HepG2 (cell line): Measurements from ENCODE around the gene BDH2. TPM values are rescaled to one million over a fixed set of nuclear protein-coding genes. Genes with fewer than 3 reads are reported as not detected.

ENCODE experiments used
- CBX2 ChIP-seq, 2 experiments: fragments of 200-600 bp in 1 of 2; sonication (generic); formaldehyde crosslinking in 1 of 2; IDR thresholded peaks; 2 replicates each; pipeline versions ENCODE4 v1.7.0 to v1.8.1; 2018 to 2022; ENCODE audit warnings: low read depth in 2 of 2, low read length in 1 of 2, mild to moderate bottlenecking in 1 of 2, missing genetic modification reagents in 1 of 2
- CEBPB ChIP-seq: IDR thresholded peaks from 2 replicates; pipeline ENCODE4 v1.6.1; 2011; ENCODE audit warnings: low read depth, low read length, improper control_type of control experiment, borderline replicate concordance
- FIP1L1 ChIP-seq: fragments of 200-400 bp; formaldehyde crosslinking; IDR thresholded peaks from 2 replicates; pipeline ENCODE4 v1.6.1; 2018; ENCODE audit warnings: low read depth, mild to moderate bottlenecking, low read length, moderate library complexity, borderline replicate concordance; ENCODE audit not compliant: insufficient read depth
- FOXA3 ChIP-seq: IDR thresholded peaks from 2 replicates; pipeline ENCODE4 v1.6.1; 2016; ENCODE audit warnings: missing genetic modification reagents, missing compliant biosample characterization
- HIVEP1 ChIP-seq: sonication (generic); formaldehyde crosslinking; IDR thresholded peaks from 2 replicates; pipeline ENCODE4 v1.4.0; 2020; ENCODE audit warnings: mild to moderate bottlenecking, missing genetic modification reagents
- NFKB2 ChIP-seq: sonication (generic); formaldehyde crosslinking; IDR thresholded peaks from 2 replicates; pipeline ENCODE4 v1.4.0; 2020; ENCODE audit warnings: missing genetic modification reagents, borderline replicate concordance
- PHF8 ChIP-seq: sonication (generic); formaldehyde crosslinking; IDR thresholded peaks from 2 replicates; pipeline ENCODE4 v1.5.0; 2020; ENCODE audit warnings: missing genetic modification reagents
- PRPF4 ChIP-seq: fragments of 200-400 bp; formaldehyde crosslinking; IDR thresholded peaks from 2 replicates; pipeline ENCODE4 v1.6.1; 2016; ENCODE audit warnings: low read length, low read depth; ENCODE audit not compliant: poor library complexity, severe bottlenecking
- REL ChIP-seq: sonication (generic); formaldehyde crosslinking; conservative IDR thresholded peaks from 2 replicates; pipeline ENCODE4 v1.8.0; 2022; ENCODE audit warnings: mild to moderate bottlenecking, missing genetic modification reagents, moderate library complexity
- SRF ChIP-seq: IDR thresholded peaks from 2 replicates; pipeline ENCODE4 v1.6.1; 2011; ENCODE audit warnings: mild to moderate bottlenecking, low read depth, low read length, moderate library complexity
- TOPORS ChIP-seq: sonication (generic); formaldehyde crosslinking; IDR thresholded peaks from 2 replicates; pipeline ENCODE4 v1.8.0; 2023; ENCODE audit warnings: mild to moderate bottlenecking, missing genetic modification reagents
- ZMYM3 ChIP-seq: sonication (generic); formaldehyde crosslinking; IDR thresholded peaks from 2 replicates; pipeline ENCODE4 v1.5.1; 2020; ENCODE audit warnings: mild to moderate bottlenecking, missing genetic modification reagents
- ZNF136 ChIP-seq: sonication (generic); formaldehyde crosslinking; IDR thresholded peaks from 2 replicates; pipeline ENCODE4 v1.8.1; 2022; ENCODE audit warnings: low read depth, mild to moderate bottlenecking, moderate library complexity, missing genetic modification reagents
- ZNF224 ChIP-seq: sonication (generic); formaldehyde crosslinking; IDR thresholded peaks from 2 replicates; pipeline ENCODE4 v1.5.0; 2020; ENCODE audit warnings: mild to moderate bottlenecking, missing genetic modification reagents
- ZNF281 ChIP-seq: sonication (generic); formaldehyde crosslinking; IDR thresholded peaks from 2 replicates; pipeline ENCODE4 v1.4.0; 2020; ENCODE audit warnings: missing genetic modification reagents, borderline replicate concordance
- ZNF292 ChIP-seq: sonication (generic); formaldehyde crosslinking; IDR thresholded peaks from 2 replicates; pipeline ENCODE4 v1.8.1; 2022; ENCODE audit warnings: mild to moderate bottlenecking, low read depth, missing genetic modification reagents, borderline replicate concordance
- ZNF484 ChIP-seq: sonication (generic); formaldehyde crosslinking; IDR thresholded peaks from 2 replicates; pipeline ENCODE4 v1.5.1; 2020; ENCODE audit warnings: mild to moderate bottlenecking, low read depth, missing genetic modification reagents, borderline replicate concordance
- ZNF496 ChIP-seq: sonication (generic); formaldehyde crosslinking; IDR thresholded peaks from 2 replicates; pipeline ENCODE4 v1.8.1; 2023; ENCODE audit warnings: mild to moderate bottlenecking, moderate library complexity, missing genetic modification reagents; ENCODE audit not compliant: insufficient replicate concordance
- ZNF737 ChIP-seq: sonication (generic); formaldehyde crosslinking; IDR thresholded peaks from 2 replicates; pipeline ENCODE4 v1.5.0; 2020; ENCODE audit warnings: missing genetic modification reagents, mild to moderate bottlenecking, borderline replicate concordance
- ZNF788 ChIP-seq: sonication (generic); formaldehyde crosslinking; IDR thresholded peaks from 2 replicates; pipeline ENCODE4 v1.5.0; 2020; ENCODE audit warnings: mild to moderate bottlenecking, missing genetic modification reagents, borderline replicate concordance
- ZNF891 ChIP-seq: sonication (generic); formaldehyde crosslinking; IDR thresholded peaks from 2 replicates; pipeline ENCODE4 v1.5.0; 2020; ENCODE audit warnings: mild to moderate bottlenecking, missing genetic modification reagents
- ZZZ3 ChIP-seq: sonication (generic); formaldehyde crosslinking; IDR thresholded peaks from 2 replicates; pipeline ENCODE4 v1.4.0; 2020; ENCODE audit warnings: missing genetic modification reagents, mild to moderate bottlenecking, borderline replicate concordance
- polyA plus RNA-seq, 8 experiments: library from polyadenylated mRNA; depleted of rRNA in 3 of 8; stranded (reverse) in 7 of 8; unstranded in 1 of 8; fragments of >200 nt; fragmentation: Illumina TruSeq in 4 of 8; extraction: Trizol in 4 of 8; gene quantifications; 2 replicates each; pipeline versions ENCODE4 v1.2.1 to v1.2.3, GENCODE V29; 2011 to 2016; ENCODE audit warnings: low read depth in 4 of 8, missing spikeins in 1 of 8, mixed read lengths in 1 of 8; ENCODE audit not compliant: insufficient read depth in 1 of 8
- total RNA-seq, 5 experiments: library from RNA; depleted of rRNA; stranded (reverse); fragments of >200 nt; fragmentation: Illumina TruSeq; extraction: Trizol; gene quantifications; 2 replicates each; pipeline ENCODE4 v1.2.3, GENCODE V29; 2016; ENCODE audit warnings: low read depth in 1 of 5
- TF ChIP-seq, protein P1 (sequence below): sonication (generic); formaldehyde crosslinking; IDR thresholded peaks from 2 replicates; pipeline ENCODE4 v1.4.0; 2020; ENCODE audit warnings: missing genetic modification reagents, mild to moderate bottlenecking, borderline replicate concordance
- TF ChIP-seq, protein P2 (sequence below): sonication (generic); formaldehyde crosslinking; IDR thresholded peaks from 2 replicates; pipeline ENCODE4 v1.8.1; 2022; ENCODE audit warnings: mild to moderate bottlenecking, missing genetic modification reagents

BDH2 gene
- total and polyA plus RNA-seq, 2 of the 13 experiments (the other 11 are each of a cell fraction or from before 2014, with no cell fraction given) = 34.8 to 46.2 TPM

- TF ChIP-seq ZNF281 (CRISPR knock-in tag) = no peak
- TF ChIP-seq SRF = peak; percentile 78; the same call in 1 of the 2 replicates
- TF ChIP-seq ZNF484 (CRISPR knock-in tag) = no peak
- peak; percentile 43; the same call in 1 of the 2 replicates for TF ChIP-seq ZNF224 (CRISPR knock-in tag)
- TF ChIP-seq, protein P1, sequence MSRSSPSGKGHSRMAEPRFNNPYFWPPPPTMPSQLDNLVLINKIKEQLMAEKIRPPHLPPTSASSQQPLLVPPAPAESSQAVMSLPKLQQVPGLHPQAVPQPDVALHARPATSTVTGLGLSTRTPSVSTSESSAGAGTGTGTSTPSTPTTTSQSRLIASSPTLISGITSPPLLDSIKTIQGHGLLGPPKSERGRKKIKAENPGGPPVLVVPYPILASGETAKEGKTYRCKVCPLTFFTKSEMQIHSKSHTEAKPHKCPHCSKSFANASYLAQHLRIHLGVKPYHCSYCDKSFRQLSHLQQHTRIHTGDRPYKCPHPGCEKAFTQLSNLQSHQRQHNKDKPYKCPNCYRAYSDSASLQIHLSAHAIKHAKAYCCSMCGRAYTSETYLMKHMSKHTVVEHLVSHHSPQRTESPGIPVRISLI (CRISPR knock-in tag) = no peak
- TF ChIP-seq, protein P2, sequence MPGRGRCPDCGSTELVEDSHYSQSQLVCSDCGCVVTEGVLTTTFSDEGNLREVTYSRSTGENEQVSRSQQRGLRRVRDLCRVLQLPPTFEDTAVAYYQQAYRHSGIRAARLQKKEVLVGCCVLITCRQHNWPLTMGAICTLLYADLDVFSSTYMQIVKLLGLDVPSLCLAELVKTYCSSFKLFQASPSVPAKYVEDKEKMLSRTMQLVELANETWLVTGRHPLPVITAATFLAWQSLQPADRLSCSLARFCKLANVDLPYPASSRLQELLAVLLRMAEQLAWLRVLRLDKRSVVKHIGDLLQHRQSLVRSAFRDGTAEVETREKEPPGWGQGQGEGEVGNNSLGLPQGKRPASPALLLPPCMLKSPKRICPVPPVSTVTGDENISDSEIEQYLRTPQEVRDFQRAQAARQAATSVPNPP (CRISPR knock-in tag) = no peak
- peak; percentile 30; the same call in 1 of the 2 replicates for TF ChIP-seq ZNF788 (CRISPR knock-in tag)
- no peak for TF ChIP-seq ZNF136 (CRISPR knock-in tag)
- TF ChIP-seq CBX2 (IDR thresholded peaks at IDR 0.05; ENCODE audit: low read depth, low read length) = no peak
- 0 out of 2 replicates have a peak, but pooled peaks have one; percentile 57 for TF ChIP-seq CBX2 (CRISPR knock-in tag; IDR thresholded peaks at IDR 0.05; ENCODE audit: low read depth)
- no peak for TF ChIP-seq FIP1L1
- no peak for TF ChIP-seq ZZZ3
- TF ChIP-seq ZMYM3 (CRISPR knock-in tag) = no peak
- TF ChIP-seq PHF8 = no peak
- TF ChIP-seq ZNF496 (CRISPR knock-in tag) = no peak
- no peak for TF ChIP-seq PRPF4
- TF ChIP-seq HIVEP1 (CRISPR knock-in tag) = no peak
- no peak for TF ChIP-seq ZNF891 (CRISPR knock-in tag)
- TF ChIP-seq REL (CRISPR knock-in tag) = no peak
- TF ChIP-seq FOXA3 (CRISPR knock-in tag) = peak; percentile 94
- no peak for TF ChIP-seq NFKB2 (CRISPR knock-in tag)
- TF ChIP-seq ZNF737 = no peak
- no peak; the same call in 1 of the 2 replicates for TF ChIP-seq ZNF292 (CRISPR knock-in tag)
- no peak for TF ChIP-seq CEBPB
- no peak for TF ChIP-seq TOPORS (CRISPR knock-in tag)
Measured at GRCh38 chr4:103075435-103075893, 24.2 kb downstream of the BDH2 start (continued).
